Hepatocyte (in vitro differentiated cells): ENCODE data around the gene PTCD1.

Experiments
- EZH2 ChIP-seq: fragments of 200-600 bp; sonication (generic); IDR thresholded peaks from 2 replicates; pipeline ENCODE4 v1.6.1; 2016; ENCODE audit warnings: antibody characterized with exemption, mild to moderate bottlenecking, borderline replicate concordance
- EZH2phosphoT487 ChIP-seq: fragments of 200-600 bp; sonication (generic); IDR thresholded peaks from one replicate; pipeline ENCODE4 v1.6.1; 2018; ENCODE audit warnings: antibody characterized with exemption, mild to moderate bottlenecking, low read depth, moderate library complexity; ENCODE audit not compliant: unreplicated experiment, severe bottlenecking
- TF ChIP-seq, protein P1 (sequence below): fragments of 200-600 bp; sonication (generic); IDR thresholded peaks from 2 replicates; pipeline ENCODE4 v1.5.1; 2016; ENCODE audit warnings: antibody characterized with exemption, mild to moderate bottlenecking; ENCODE audit not compliant: poor library complexity

DNA sequence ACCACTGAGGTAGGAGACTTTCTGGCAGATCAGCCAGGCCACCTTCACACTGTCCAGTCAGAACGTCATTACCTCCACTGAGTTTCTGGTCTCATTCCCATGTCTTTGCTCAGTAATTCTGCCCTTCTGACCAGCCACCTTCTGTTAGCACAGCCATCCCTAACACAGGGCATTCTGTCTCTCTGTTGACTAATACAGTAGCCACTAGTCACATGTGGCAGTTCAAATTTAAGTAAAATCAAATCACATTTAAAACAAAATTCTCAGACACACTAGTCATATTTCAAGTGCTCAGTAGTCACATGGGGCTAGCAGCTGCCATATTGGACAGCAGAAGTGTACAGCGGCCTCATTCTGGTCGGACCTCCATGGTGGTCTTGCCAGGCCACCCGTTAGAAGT is 7.5 kb upstream of the PTCD1 start:
- TF ChIP-seq, protein P1, sequence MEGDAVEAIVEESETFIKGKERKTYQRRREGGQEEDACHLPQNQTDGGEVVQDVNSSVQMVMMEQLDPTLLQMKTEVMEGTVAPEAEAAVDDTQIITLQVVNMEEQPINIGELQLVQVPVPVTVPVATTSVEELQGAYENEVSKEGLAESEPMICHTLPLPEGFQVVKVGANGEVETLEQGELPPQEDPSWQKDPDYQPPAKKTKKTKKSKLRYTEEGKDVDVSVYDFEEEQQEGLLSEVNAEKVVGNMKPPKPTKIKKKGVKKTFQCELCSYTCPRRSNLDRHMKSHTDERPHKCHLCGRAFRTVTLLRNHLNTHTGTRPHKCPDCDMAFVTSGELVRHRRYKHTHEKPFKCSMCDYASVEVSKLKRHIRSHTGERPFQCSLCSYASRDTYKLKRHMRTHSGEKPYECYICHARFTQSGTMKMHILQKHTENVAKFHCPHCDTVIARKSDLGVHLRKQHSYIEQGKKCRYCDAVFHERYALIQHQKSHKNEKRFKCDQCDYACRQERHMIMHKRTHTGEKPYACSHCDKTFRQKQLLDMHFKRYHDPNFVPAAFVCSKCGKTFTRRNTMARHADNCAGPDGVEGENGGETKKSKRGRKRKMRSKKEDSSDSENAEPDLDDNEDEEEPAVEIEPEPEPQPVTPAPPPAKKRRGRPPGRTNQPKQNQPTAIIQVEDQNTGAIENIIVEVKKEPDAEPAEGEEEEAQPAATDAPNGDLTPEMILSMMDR = no peak
- no peak for TF ChIP-seq EZH2
- TF ChIP-seq EZH2phosphoT487 = no peak
